IPS DF 4.7 (cell line): ENCODE measurements around the gene KIR3DL2.
"Not testable (repeated sequence)": the region's sequence is repeated elsewhere in the genome, so short reads cannot be mapped to it uniquely, and the experiment has no call there.

Experiments used
- DNase-seq: peaks from one replicate; pipeline ENCODE4 v3.0.0-alpha.2; 2013; ENCODE audit warnings: low spot score; ENCODE audit errors: extremely low read depth

The KIR3DL2 gene

DNA sequence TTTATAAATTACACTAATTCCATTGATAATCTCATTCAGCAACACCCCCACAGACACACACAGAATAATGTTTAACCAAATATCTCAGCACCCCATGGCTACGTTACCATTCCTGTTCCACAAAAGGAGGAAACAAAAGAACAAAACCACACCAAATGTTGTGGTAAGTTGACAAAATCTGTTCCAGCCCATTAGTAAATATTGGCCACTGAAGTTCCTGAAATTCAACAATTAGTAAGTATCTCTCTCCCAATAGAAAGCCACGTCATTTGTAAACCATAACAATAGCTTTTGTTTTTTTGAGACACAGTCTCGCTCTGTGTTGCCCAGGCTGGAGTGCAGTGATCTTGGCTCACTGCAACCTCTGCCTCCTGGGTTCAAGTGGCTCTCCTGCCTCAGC lies 21.5 kb downstream of the KIR3DL2 start:
- no peak for DNase-seq

DNA sequence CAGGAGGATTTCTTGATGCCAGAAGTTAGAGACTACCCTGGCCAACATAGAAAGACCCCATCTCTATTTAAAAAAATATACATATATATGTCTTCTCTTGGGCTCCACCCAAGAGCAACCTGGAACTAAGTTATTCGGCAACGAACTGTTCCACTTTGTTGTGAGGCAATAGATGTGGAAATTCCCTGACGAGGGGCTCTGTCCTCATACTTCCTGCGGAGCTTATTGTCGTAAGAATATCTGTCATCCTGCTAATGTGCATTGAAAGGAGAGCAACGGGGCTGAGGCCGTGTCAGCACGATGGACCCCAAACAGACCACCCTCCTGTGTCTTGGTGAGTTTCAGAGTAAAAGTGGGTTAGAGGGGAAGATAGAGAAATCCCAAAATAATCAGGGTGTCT lies 23.7 kb downstream of the KIR3DL2 start, which contains the start of gene FCAR:
Gene FCAR (plus strand): TSS at position 246 of the 400 bp plus-strand sequence. CDS start 55 bp downstream, at position 301.
- no peak for DNase-seq

DNA sequence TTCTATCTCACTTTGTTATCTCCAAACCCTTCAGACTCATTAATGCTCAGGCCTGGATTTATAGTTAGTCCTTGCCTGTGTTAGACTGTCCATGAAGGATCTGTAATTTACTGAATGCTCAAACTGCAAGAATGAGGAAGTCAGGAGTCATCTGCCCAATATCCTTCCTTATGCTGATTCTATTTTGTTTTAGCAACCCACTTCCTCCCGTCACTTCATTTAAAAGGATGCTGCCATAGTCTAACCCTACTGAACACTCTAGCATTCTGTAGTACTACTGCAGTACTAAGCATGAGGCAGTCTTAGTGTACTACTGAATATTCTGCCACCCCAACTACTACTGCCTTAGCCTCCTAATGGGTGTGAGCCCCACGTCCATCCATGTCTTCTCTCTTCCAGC lies 25.3 kb downstream of the KIR3DL2 start:
- DNase-seq = no peak

DNA sequence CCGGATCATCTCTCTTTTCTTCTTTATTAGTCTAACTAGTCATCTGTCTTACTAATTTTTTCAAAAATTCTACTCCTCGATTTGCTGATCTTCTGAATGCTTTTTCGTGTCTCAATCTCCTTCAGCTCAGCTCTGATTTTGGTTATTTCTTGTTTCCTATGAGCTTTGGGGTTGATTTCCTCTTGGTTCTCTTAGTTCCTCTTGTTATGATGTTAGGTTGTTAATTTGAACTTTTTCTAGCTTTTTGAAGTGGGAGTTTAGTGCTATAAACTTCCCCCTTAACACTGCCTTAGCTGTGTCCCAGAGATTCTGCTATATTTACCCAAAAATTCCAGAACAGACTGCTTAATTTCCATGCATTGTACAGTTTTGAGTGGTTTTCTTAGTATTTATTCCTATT lies 27.2 kb downstream of the KIR3DL2 start:
- DNase-seq = no peak

DNA sequence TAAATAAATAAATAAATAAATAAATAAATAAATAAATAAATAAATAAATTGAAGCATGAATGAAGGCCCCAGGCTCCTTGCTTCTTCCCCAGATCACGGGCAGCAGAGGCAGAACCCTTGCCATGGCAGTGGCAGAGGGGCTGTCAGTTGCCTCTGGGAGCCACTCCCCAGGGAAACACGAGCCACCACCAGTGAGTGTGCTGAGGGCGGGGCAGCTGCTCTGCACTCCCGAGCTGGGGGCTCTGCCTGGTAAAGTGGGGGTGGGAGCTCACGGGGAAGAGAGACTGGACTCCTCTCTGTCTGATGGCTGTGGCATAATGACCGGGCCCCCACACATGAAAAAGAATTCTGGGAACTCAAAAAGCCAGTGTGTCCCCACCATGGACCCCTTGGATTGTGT lies 31.6 kb downstream of the KIR3DL2 start:
- DNase-seq = no peak

DNA sequence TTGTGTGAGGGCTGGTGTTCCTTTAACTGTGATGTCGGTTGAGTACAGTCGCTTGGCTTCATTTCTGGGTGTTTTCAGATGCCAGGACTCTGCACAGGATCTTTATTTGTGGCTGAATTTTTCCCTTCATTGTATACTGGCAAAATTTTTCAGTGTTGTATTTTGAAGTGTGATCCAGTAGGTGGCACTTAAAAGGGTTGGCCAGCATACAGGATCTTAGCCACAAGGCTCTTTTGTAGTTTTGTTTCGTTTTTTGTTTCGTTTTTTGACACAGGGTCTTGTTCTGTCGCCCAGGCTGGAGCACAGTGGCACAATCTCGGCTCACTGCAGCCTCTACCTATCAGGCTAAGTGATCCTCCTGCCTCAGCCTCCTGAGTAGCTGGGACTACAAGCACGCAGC lies 32.5 kb downstream of the KIR3DL2 start:
- no peak for DNase-seq

DNA sequence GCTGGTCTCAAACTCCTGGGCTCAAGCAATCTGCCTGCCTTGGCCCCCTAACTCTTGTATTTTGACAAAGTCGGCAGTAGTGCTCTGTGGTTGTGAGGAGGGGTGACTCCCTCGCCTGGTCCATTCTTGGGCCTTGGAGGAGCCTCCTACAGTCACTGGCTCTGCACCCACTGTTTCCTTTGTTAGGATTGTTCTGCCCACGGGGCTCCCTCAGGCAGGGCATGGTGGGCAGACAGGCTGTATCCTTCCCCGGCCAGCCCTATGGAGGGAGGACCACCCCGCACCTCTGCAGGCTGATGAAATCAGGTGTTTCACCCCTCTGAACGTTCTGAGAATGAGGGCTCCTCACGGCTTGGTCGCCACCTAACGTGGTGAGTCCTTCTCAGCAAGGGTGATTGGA lies 33.0 kb downstream of the KIR3DL2 start:
- no peak for DNase-seq

DNA sequence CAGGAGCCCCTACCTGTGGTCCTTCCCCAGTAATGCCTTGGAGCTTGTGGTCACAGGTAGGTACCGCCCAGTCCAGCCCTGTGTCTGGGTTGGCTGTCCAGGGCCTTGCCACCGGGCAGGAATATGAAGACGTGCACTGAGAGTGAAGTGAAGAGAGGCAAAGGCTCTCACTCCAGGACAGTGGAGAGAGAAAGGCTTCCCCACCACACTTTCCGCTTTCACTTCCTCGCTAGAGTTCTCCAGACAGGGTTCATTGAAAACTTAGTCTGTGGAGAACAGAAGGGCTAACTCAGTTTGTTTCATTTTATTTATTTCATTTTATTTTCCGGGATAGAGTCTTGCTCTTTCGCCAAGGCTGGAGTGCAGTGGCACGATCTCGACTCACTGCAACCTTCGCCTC lies 38.0 kb downstream of the KIR3DL2 start:
- DNase-seq = no peak

DNA sequence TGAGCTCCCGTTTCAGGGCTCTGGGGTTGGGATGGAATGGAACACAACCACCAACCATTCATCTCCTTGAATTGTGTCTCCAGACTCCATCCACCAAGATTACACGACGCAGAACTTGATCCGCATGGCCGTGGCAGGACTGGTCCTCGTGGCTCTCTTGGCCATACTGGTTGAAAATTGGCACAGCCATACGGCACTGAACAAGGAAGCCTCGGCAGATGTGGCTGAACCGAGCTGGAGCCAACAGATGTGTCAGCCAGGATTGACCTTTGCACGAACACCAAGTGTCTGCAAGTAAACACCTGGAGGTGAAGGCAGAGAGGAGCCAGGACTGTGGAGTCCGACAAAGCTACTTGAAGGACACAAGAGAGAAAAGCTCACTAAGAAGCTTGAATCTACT lies 39.3 kb downstream of the KIR3DL2 start:
- DNase-seq = no peak

DNA sequence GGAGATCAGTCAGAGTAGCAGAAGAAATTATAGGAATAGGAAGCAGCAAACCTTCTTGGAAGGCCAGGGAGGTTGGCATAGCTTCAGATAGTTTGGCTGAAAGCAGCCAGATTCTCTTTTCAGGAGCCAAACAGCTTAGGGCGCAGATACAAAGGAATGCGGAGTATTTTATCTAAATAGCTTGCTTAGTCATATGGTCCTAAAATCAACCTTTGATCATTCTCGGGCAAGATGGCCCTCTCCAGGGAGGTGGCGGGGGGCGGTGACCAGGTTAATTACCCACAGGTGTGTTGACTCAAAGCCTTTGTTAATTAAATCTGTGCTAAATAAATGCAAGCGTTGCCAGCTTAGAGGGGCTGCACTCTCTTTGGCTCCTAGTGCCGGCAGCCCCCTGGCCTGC lies 43.2 kb downstream of the KIR3DL2 start:
- DNase-seq = no peak

DNA sequence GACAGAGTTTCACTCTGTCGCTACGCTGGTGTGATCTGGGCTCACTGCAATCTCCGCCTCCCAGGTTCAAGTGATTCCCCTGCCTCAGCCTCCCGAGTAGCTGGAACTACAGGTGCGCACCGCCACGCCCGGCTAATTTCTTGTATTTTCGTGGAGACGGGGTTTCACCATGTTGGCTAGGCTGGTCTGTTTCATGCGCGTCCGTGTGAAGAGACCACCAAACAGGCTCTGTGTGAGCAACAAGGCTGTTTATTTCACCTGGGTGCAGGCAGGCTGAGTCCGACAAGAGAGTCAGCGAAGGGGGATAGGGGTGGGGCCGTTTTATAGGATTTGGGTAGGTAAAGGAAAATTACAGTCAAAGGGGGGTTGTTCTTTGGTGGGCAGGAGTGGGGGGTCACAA lies 43.9 kb downstream of the KIR3DL2 start:
- not testable (repeated sequence) for DNase-seq

DNA sequence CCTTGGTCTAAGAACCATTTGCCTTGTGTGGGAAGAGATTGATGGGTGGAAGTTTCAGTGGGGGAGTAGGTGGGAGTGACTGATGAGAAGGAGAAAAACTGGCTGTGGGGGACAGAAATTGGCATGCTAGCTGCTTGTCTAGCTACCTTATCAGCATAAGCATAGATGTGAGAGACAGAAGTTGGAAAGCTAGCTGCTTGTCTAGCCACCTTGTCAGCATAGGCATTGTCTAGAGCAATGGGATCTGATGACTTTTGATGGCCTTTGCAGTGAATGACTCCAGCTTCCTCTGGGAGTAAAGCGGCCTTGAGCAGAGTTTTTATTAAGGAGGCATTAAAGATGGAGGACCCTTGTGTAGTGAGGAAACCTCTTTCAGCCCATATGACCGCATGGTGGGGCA lies 45.8 kb downstream of the KIR3DL2 start:
- no peak for DNase-seq

DNA sequence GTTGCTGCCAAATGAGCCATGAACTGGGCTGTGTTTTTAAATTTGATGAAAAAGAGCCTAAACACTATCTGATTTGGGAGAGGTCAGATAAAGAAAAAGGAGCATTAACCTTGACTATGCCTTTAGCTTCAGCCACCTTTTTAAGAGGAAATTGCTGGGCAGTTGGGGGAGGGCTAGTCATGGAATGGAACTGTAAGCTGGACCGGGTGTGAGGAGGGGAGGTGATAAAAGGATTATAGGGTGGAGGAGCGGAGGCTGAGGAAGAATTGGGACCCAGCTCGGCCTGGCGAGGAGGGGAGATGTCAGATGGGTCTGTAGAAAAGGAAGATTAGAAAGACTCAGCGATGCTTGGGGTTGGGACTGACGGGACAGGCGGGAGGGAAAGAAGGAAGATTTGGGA lies 48.4 kb downstream of the KIR3DL2 start:
- DNase-seq = not testable (repeated sequence)

DNA sequence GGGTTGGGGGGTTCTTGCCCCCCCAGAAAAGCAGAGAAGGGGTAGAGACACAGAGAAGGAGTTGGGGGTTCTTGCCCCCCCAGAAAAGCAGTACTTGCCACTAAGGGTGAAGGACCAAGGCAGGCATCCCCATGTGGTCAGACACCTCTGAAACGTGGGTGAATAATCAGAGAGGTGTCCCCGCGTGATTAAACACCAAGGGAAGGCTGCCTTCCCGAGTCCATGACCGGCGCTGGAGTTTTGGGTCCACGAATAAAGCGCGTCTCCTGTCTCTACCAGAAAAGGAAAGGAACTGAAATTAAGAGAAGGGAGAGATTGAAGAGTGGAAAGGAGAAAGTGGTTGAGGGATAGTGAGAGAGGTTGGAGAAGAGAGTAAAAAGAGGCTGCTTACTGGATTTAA lies 49.4 kb downstream of the KIR3DL2 start:
- not testable (repeated sequence) for DNase-seq

DNA sequence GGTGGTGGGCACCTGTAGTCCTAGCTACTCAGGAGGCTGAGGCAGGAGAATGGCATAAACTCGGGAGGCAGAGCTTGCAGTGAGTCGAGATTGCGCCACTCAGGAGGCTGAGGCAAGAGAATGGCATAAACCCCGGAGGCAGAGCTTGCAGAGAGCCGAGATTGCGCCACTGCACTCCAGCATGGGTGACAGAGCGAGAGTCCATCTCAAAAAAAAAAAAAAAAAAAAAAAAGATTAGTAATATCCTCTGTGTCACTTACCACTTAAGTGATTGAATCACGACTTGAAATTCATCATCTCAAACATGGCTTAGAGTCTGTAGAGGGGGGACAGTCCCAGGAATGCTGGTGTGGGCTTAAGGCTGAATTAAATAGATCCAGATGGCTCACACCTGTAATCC lies 50.9 kb downstream of the KIR3DL2 start:
- not testable (repeated sequence) for DNase-seq

DNA sequence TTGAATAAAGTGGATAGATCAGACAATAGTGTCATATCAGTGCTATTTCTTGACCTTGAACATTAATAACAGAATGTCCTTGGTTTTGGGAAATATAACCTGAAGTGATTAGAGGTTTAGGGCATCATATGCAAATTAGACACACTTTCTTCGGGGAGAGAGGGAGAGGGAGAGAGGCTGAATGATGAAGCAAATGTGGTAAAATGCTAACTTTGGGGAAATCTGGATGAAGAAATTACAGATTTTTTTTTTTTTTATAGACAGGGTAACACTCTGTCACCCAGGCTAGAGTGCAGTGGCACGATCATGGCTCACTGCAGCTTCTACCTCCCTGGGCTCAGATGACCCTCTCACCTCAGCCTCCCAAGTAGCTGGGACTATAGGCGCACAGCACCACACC lies 51.8 kb downstream of the KIR3DL2 start:
- DNase-seq = no peak

DNA sequence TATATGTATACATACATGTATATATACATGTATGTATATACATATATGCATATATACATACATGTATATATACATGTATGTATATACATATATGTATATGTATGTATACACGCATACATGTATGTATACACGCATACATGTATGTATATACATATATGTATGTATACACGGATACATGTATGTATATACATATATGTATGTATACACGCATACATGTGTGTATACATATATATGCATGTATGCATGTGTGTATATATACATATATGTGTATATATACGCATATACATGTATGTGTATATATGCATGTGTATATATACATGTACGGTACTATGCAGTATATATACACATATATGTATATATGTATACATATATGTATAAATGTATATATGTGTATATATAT lies 53.1 kb downstream of the KIR3DL2 start:
- DNase-seq = no peak

DNA sequence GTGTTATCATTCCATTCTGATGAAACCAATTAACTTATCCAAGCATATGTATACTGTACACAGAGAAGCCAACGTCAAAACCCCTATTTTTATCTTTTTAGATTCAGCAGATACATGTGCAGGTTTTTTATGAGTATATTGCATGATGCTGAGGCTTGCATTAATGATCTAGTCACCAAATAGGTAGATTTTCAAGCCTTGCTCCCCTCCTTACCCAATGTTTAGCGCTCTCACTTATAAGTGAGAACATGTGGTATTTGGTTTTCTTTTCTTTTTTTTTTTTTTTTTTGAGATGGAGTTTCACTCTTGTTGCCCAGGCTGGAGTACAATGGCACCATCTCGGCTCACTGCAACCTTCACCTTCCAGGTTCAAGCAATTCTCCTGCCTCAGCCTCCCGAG lies 54.0 kb downstream of the KIR3DL2 start:
- DNase-seq = not testable (repeated sequence)

DNA sequence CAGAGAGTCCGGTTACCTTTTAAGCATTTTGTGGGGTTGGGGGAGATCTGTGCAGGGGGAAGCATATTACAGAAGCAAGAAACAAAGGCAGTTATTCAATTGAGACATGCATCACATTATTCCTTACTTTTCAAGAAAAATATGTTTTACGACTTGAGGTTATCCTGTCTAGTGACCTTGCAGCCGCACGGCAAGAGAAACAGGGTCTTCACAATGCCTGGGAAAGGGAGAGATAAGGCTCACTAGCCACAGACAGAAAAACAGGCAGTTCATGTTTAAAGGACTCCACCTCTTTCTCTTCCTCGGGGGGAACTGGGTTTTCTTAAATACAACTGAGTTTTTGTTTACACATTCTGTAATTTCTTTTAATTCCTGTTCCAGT lies 55.2 kb downstream of the KIR3DL2 start:
- no peak for DNase-seq

DNA sequence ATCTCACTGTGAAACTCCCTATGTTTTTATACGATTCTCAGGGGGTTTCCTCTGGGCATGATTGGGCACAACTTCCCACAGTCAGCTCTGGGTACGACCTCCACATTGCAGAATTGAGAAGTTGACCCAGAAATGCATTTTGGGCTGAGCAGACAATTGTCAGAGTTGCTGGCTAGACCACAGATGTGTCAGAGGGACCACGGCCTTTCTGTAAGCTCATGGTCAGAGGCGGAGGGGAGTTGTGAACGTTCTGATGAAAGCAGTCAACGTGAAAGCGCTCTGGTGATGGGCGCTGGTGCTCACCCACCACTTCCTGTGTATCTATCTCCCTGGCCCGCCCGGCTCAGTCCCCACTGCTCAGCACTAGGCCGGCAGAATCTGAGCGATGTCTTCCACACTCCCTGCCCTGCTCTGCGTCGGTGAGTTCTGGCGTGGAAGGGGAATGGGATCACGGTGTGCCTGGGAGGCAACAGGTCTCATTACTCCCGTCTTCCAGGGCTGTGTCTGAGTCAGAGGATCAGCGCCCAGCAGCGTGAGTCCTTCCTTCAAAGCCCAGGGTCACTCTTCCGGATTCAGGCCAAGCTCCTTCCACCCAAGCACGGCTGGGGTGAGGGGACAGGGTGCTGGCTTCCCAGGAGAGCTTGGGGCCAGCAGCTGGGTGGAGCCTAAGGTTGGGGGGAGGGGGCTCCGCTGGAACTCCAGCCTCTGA lies 55.7 kb downstream of the KIR3DL2 start, which contains the start of gene NCR1:
Gene NCR1 (plus strand): TSS at position 346 of the 709 bp plus-strand sequence. CDS start 40 bp downstream, at position 386.
- DNase-seq = no peak

DNA sequence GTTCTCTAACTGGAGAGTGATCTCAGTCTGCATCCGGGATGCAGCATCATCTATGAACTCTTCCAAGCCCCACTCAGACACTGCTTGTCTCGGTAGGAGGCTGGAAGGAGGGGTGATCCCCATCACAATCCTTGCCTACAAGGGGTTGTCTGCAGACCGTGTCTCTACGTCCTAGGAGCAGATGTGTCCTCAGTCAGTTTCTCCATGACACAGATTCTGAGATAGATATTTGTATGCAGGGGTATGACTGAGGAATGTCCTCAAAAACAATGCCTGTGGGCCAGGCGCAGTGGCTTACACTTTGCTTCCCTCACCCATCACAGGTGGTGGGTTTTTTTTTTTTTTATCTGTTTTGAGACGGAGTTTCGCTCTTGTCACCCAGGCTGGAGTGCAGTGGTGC lies 56.6 kb downstream of the KIR3DL2 start:
- DNase-seq = no peak

DNA sequence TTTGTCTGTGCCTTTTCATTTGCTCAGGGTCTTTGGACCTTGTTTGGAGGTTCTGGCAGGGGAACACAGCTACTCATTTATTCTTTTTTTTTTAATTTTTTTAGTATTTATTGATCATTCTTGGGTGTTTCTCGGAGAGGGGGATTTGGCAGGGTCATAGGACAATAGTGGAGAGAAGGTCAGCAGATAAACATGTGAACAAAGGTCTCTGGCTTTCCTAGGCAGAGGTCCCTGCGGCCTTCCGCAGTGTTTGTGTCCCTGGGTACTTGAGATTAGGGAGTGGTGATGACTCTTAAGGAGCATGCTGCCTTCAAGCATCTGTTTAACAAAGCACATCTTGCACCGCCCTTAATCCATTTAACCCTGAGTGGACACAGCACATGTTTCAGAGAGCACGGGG lies 57.7 kb downstream of the KIR3DL2 start:
- not testable (repeated sequence) for DNase-seq
